A673 (cell line): ENCODE data around the gene SLC15A1. TPM values are rescaled to one million over a fixed set of nuclear protein-coding genes. Genes with fewer than 3 reads are reported as not detected.

Experiments used
- BruUV-seq: library from RNA; stranded (reverse); fragments of 400-500 nt; replicated peaks from 2 replicates; lab custom pipeline; 2021; lab: Mats Ljungman, UMichigan
- CTCF ChIA-PET: fragments of 300-600 bp; sonication (Branson Sonifier 250); formaldehyde crosslinking; loops from one replicate; lab custom pipeline; 2022; ENCODE audit warnings: antibody characterized with exemption; lab: Charles Lee
- POLR2A ChIA-PET: fragments of 300-600 bp; sonication (Branson Sonifier 250); formaldehyde crosslinking; loops from one replicate; lab custom pipeline; 2022; ENCODE audit warnings: antibody characterized with exemption; ENCODE audit not compliant: low non-redundant PET; lab: Charles Lee
- DNase-seq: peaks from one replicate; pipeline ENCODE4 v3.0.0-alpha.2; 2015; ENCODE audit warnings: low spot score
- H3K27ac ChIP-seq: fragments of 200-600 bp; sonication (generic); 2 replicates; pipeline ENCODE4 v1.5.1; 2016; ENCODE audit warnings: mixed run types, low read depth, mild to moderate bottlenecking, mixed read lengths, antibody characterized with exemption, low read length; ENCODE audit not compliant: poor library complexity, severe bottlenecking
- H3K27me3 ChIP-seq: fragments of 200-600 bp; sonication (generic); replicated peaks from 2 replicates; pipeline ENCODE4 v1.6.1; 2017; ENCODE audit warnings: mixed run types, low read depth, mild to moderate bottlenecking, mixed read lengths, antibody characterized with exemption, low read length; ENCODE audit not compliant: insufficient read depth, poor library complexity
- H3K36me3 ChIP-seq: fragments of 200-600 bp; sonication (generic); 2 replicates; pipeline ENCODE4 v1.6.1; 2016; ENCODE audit warnings: mixed run types, mild to moderate bottlenecking, mixed read lengths, antibody characterized with exemption, low read length; ENCODE audit not compliant: insufficient read depth, poor library complexity, severe bottlenecking
- H3K4me1 ChIP-seq: fragments of 200-600 bp; sonication (generic); 2 replicates; pipeline ENCODE4 v1.6.1; 2017; ENCODE audit warnings: mixed run types, mild to moderate bottlenecking, mixed read lengths, antibody characterized with exemption, low read length; ENCODE audit not compliant: insufficient read depth, poor library complexity, severe bottlenecking
- H3K4me3 ChIP-seq: fragments of 200-600 bp; sonication (generic); 2 replicates; pipeline ENCODE4 v1.5.1; 2016; ENCODE audit warnings: low read depth, mixed run types, mild to moderate bottlenecking, mixed read lengths, low read length; ENCODE audit not compliant: poor library complexity, severe bottlenecking
- H3K9me3 ChIP-seq: fragments of 200-600 bp; sonication (generic); 2 replicates; pipeline ENCODE4 v1.6.1; 2016; ENCODE audit warnings: mixed run types, low read depth, mild to moderate bottlenecking, mixed read lengths, antibody characterized with exemption, low read length; ENCODE audit not compliant: poor library complexity, severe bottlenecking
- CTCF ChIP-seq: fragments of 300-800, 200-600 bp; sonication (generic); conservative IDR thresholded peaks from 2 replicates; pipeline ENCODE4 v1.5.1; 2017; ENCODE audit warnings: low read depth, mild to moderate bottlenecking, antibody characterized with exemption, low read length, moderate library complexity, mixed read lengths
- EZH2 ChIP-seq: fragments of 200-600 bp; sonication (generic); IDR thresholded peaks from 2 replicates; pipeline ENCODE4 v1.6.1; 2017; ENCODE audit warnings: borderline replicate concordance, low read depth, mild to moderate bottlenecking, mixed read lengths, antibody characterized with exemption, low read length; ENCODE audit not compliant: poor library complexity, severe bottlenecking
- intact Hi-C: fragments of 100-400 bp; cut with micrococcal nuclease; formaldehyde crosslinking; loops from one replicate; pipeline ENCODE4 v1.10.0; 2022; ENCODE audit not compliant: unreplicated experiment
- total RNA-seq: library from RNA; stranded (reverse); gene quantifications from 2 replicates; pipeline ENCODE4 v1.2.3, GENCODE V29; 2021

SLC15A1 gene
- total RNA-seq, 1 experiment from 2014 or later: not detected

- no TSS peak for BruUV-seq
- no peak overlapping the region for H3K4me3 ChIP-seq
- POLR2A ChIA-PET: no interaction called here
- no peak for DNase-seq
- no peak overlapping the region for H3K27ac ChIP-seq
- peaks cover 3% of the 10 kb centered on the region for H3K4me1 ChIP-seq
- H3K36me3 ChIP-seq: no peaks in the 10 kb centered on the region
- intact Hi-C loops: no loop called here
- no peaks in the 10 kb centered on the region for H3K9me3 ChIP-seq
- TF ChIP-seq CTCF: no peak
- no peak for TF ChIP-seq EZH2
- no peaks in the 10 kb centered on the region for H3K27me3 ChIP-seq
- CTCF ChIA-PET: no interaction called here
These were observed 46.6 kb upstream of the SLC15A1 start for GRCh38 chr13:98798849-98799645.

GRCh38 chr13:98797456-98797855 lies 45.0 kb upstream of the SLC15A1 start:
- CTCF ChIA-PET: no interaction called here
- BruUV-seq: no TSS peak
- H3K4me3 ChIP-seq: no peak overlapping the region
- no peaks in the 10 kb centered on the region for H3K36me3 ChIP-seq
- no peak overlapping the region for H3K27ac ChIP-seq
- no peaks in the 10 kb centered on the region for H3K27me3 ChIP-seq
- DNase-seq: no peak
- TF ChIP-seq CTCF (no peak), EZH2 (no peak)
- peaks cover 3% of the 10 kb centered on the region for H3K4me1 ChIP-seq
- intact Hi-C loops: no loop called here
- POLR2A ChIA-PET: no interaction called here
- H3K9me3 ChIP-seq: no peaks in the 10 kb centered on the region

DNA sequence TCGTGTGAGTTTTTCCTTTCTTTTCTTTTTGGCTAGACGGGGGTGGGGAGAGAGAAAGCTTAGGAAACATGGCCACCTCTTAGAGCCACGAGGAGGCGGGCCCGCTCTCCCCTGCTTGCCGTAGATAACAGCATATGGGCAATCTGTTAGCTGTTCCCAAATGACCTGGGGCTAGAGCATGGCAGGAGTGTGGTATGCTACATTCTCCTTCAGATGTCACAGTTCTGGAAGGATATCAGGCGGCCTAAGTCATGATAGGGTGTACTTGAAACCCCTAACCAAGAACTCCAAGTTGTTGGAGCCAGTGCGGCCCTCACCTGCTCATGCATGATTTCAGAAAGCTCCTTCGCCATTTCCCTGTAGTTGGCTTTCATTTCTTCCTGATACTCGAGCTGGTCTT lies 44.3 kb upstream of the SLC15A1 start:
- BruUV-seq: no TSS peak
- Histone ChIP-seq H3K27ac (no peak overlapping the region), H3K36me3 (no peaks in the 10 kb centered on the region), H3K4me1 (peaks cover 3% of the 10 kb centered on the region), H3K27me3 (no peaks in the 10 kb centered on the region), H3K9me3 (no peaks in the 10 kb centered on the region), H3K4me3 (no peak overlapping the region)
- DNase-seq: no peak
- intact Hi-C loops: no loop called here
- TF ChIP-seq CTCF (no peak), EZH2 (no peak)
- ChIA-PET POLR2A (no interaction called here), CTCF (no interaction called here)
